Keratinocyte (primary cell): ENCODE measurements around the gene PCDHGC4. TPM values are rescaled to one million over a fixed set of nuclear protein-coding genes. Genes with fewer than 3 reads are reported as not detected.

Experiments
- DNase-seq: peaks from one replicate; pipeline ENCODE4 v3.0.0-alpha.2; 2011; ENCODE audit warnings: low read depth, missing footprints, low spot score
- FAIRE-seq: peaks from 2 replicates; lab custom pipeline; 2011; peaks lifted over from hg19 to GRCh38; lab: Jason Lieb, UNC
- H2AFZ ChIP-seq: 2 replicates; pipeline ENCODE4 v1.6.0; 2012; ENCODE audit warnings: low read length, control low read depth, inconsistent platforms; ENCODE audit not compliant: control insufficient read depth
- H3K27ac ChIP-seq: 2 replicates; pipeline ENCODE4 v1.5.1; 2011; ENCODE audit warnings: low read length; ENCODE audit not compliant: control insufficient read depth, insufficient read depth
- H3K27me3 ChIP-seq: 3 replicates; pipeline ENCODE4 v1.6.0; 2011; ENCODE audit warnings: low read length; ENCODE audit not compliant: control insufficient read depth, insufficient read depth; ENCODE audit errors: extremely low read depth
- H3K36me3 ChIP-seq, 2 experiments: 2 replicates in 1 of 2; 3 replicates in 1 of 2; pipeline ENCODE4 v1.5.1; 2011; ENCODE audit warnings: low read length in 2 of 2, mild to moderate bottlenecking in 1 of 2; ENCODE audit not compliant: control insufficient read depth in 2 of 2, insufficient read depth in 2 of 2; ENCODE audit errors: extremely low read depth in 1 of 2
- H3K4me1 ChIP-seq: 3 replicates; pipeline ENCODE4 v1.5.1; 2011; ENCODE audit warnings: low read length; ENCODE audit not compliant: control insufficient read depth, insufficient read depth; ENCODE audit errors: extremely low read depth
- H3K4me2 ChIP-seq: 3 replicates; pipeline ENCODE4 v1.6.0; 2011; ENCODE audit warnings: low read depth, low read length; ENCODE audit not compliant: control insufficient read depth, insufficient read depth; ENCODE audit errors: extremely low read depth
- H3K4me3 ChIP-seq, 3 experiments: fragments of 200-600 bp in 1 of 3; sonication (generic) in 1 of 3; 2 replicates in 2 of 3; 3 replicates in 1 of 3; pipeline ENCODE4 v1.5.1; 2011 to 2016; ENCODE audit warnings: low read length in 3 of 3, mild to moderate bottlenecking in 3 of 3, control low read depth in 2 of 3, inconsistent platforms in 1 of 3, low read depth in 1 of 3, mixed read lengths in 1 of 3, mixed run types in 1 of 3, moderate library complexity in 1 of 3; ENCODE audit not compliant: control insufficient read depth in 2 of 3, insufficient read depth in 2 of 3; ENCODE audit errors: extremely low read depth in 1 of 3
- H3K79me2 ChIP-seq: 2 replicates; pipeline ENCODE4 v1.6.0; 2012; ENCODE audit warnings: low read length; ENCODE audit not compliant: control insufficient read depth, insufficient read depth
- H3K9ac ChIP-seq: 3 replicates; pipeline ENCODE4 v1.6.0; 2011; ENCODE audit warnings: low read length; ENCODE audit not compliant: control insufficient read depth, insufficient read depth; ENCODE audit errors: extremely low read depth
- H3K9me1 ChIP-seq: 3 replicates; pipeline ENCODE4 v1.6.0; 2011; ENCODE audit warnings: low read length; ENCODE audit not compliant: control insufficient read depth, insufficient read depth; ENCODE audit errors: extremely low read depth
- H3K9me3 ChIP-seq: 2 replicates; pipeline ENCODE4 v1.5.1; 2012; ENCODE audit warnings: low read depth, low read length; ENCODE audit not compliant: control insufficient read depth
- H4K20me1 ChIP-seq: 3 replicates; pipeline ENCODE4 v1.6.0; 2011; ENCODE audit warnings: low read length; ENCODE audit not compliant: control insufficient read depth, insufficient read depth; ENCODE audit errors: extremely low read depth
- CTCF ChIP-seq, 3 experiments: IDR thresholded peaks in 1 of 3; conservative IDR thresholded peaks in 1 of 3; optimal IDR thresholded peaks in 1 of 3; 2 replicates in 2 of 3; 3 replicates in 1 of 3; pipeline versions ENCODE3 to v1.5.1; 2011; ENCODE audit warnings: low read length in 3 of 3, mild to moderate bottlenecking in 3 of 3, moderate library complexity in 2 of 3, control low read depth in 1 of 3, inconsistent platforms in 1 of 3; ENCODE audit not compliant: insufficient read depth in 2 of 3; ENCODE audit errors: extremely low read depth in 1 of 3
- EZH2 ChIP-seq: IDR thresholded peaks from one replicate; pipeline ENCODE4 v1.6.1; 2012; ENCODE audit warnings: inconsistent platforms, mild to moderate bottlenecking, low read length, moderate library complexity
- dilution Hi-C: fragments of 300-500 bp; cut with MboI; formaldehyde crosslinking; loops from one replicate; pipeline ENCODE4 v1.7.0; 2020; ENCODE audit warnings: low sequenced_read_pairs; ENCODE audit not compliant: extremely low pct_ligation_motif_present
- polyA plus RNA-seq, 5 experiments: library from polyadenylated mRNA; depleted of rRNA in 3 of 5; stranded (reverse) in 3 of 5; stranded (forward) in 1 of 5; unstranded in 1 of 5; fragments of >200 nt; gene quantifications; 1 replicate in 1 of 5; 2 replicates in 3 of 5; 3 replicates in 1 of 5; pipeline versions ENCODE4 v1.2.1 to v1.2.3, GENCODE V29; 2011 to 2012; ENCODE audit warnings: missing spikeins in 2 of 5, low read depth in 1 of 5, low replicate concordance in 1 of 5

Gene PCDHGC4
- polyA plus RNA-seq, 1 donor (not counting 4 experiments of a cell fraction or from before 2014, with no cell fraction given), result 0.13 TPM

- TF ChIP-seq EZH2 (no peak), CTCF (optimal IDR thresholded peaks at IDR 0.05 in 1 of 3, IDR thresholded peaks at IDR 0.05 in 1 of 3, conservative IDR thresholded peaks at IDR 0.05 in 1 of 3; ENCODE audit: extremely low read depth in 1 of 3, insufficient read depth in 2 of 3, low read length in 3 of 3) (no peak)
- Histone ChIP-seq H3K9ac (no peak overlapping the region), H4K20me1 (no peaks in the 10 kb centered on the region), H3K27me3 (no peaks in the 10 kb centered on the region), H3K27ac (no peak overlapping the region), H3K4me3 (peak overlapping the region in 1 of 3 experiments; percentile 34), H3K36me3 (peaks cover 0 to 3% of the 10 kb centered on the region in 2 experiments), H3K4me1 (peaks cover 21% of the 10 kb centered on the region), H3K79me2 (no peaks in the 10 kb centered on the region), H2AFZ (no peak overlapping the region), H3K9me3 (no peaks in the 10 kb centered on the region), H3K4me2 (peak overlapping the region; percentile 69), H3K9me1 (no peaks in the 10 kb centered on the region)
- no peak for DNase-seq
- dilution Hi-C loops, result no loop called here
- no peak for FAIRE-seq
These were observed 658 bp downstream of the PCDHGC4 start for GRCh38 chr5:141485321-141486055.

GRCh38 chr5:141486091-141486490 is 1.3 kb downstream of the PCDHGC4 start:
- H3K27me3 ChIP-seq, result no peaks in the 10 kb centered on the region
- peaks cover 21% of the 10 kb centered on the region for H3K4me1 ChIP-seq
- no peak for TF ChIP-seq CTCF (optimal IDR thresholded peaks at IDR 0.05 in 1 of 3, IDR thresholded peaks at IDR 0.05 in 1 of 3, conservative IDR thresholded peaks at IDR 0.05 in 1 of 3; ENCODE audit: extremely low read depth in 1 of 3, insufficient read depth in 2 of 3, low read length in 3 of 3)
- no peak for TF ChIP-seq EZH2
- peaks cover 0 to 3% of the 10 kb centered on the region in 2 experiments for H3K36me3 ChIP-seq
- no peak overlapping the region for H3K9ac ChIP-seq
- H3K79me2 ChIP-seq, result no peaks in the 10 kb centered on the region
- no peak for DNase-seq
- no peak overlapping the region for H3K4me3 ChIP-seq
- no peaks in the 10 kb centered on the region for H4K20me1 ChIP-seq
- no peak overlapping the region for H3K4me2 ChIP-seq
- H2AFZ ChIP-seq, result no peak overlapping the region
- no peaks in the 10 kb centered on the region for H3K9me3 ChIP-seq
- no peak overlapping the region for H3K27ac ChIP-seq
- dilution Hi-C loops, result no loop called here
- FAIRE-seq, result no peak
- H3K9me1 ChIP-seq, result no peaks in the 10 kb centered on the region
